ENCODE results near the gene TUBA3C. TPM values are rescaled to one million over a fixed set of nuclear protein-coding genes. Genes with fewer than 3 reads are reported as not detected.
A peak's percentile ranks its signal among the peaks of the same experiment; 100 is the strongest.
"Not testable (repeated sequence)": the region's sequence is repeated elsewhere in the genome, so short reads cannot be mapped to it uniquely, and the experiment has no call there.

The TUBA3C gene
- total RNA-seq, 1 donor from 2014 or later, result not detected

GRCh38 chr13:19178901-19179593 is 2.6 kb downstream of the TUBA3C start:
- no peak for TF ChIP-seq CTCF (IDR thresholded peaks at IDR 0.05)
- H3K9me3 ChIP-seq, result no peaks in the 10 kb centered on the region
- no peaks in the 10 kb centered on the region for H3K27me3 ChIP-seq
- intact Hi-C loops (cut with DNase I), result no loop called here
- H3K27ac ChIP-seq, result no peak overlapping the region
- ATAC-seq (no peak), DNase-seq (no peak)
- no peaks in the 10 kb centered on the region for H3K36me3 ChIP-seq
- H3K4me3 ChIP-seq, result no peak overlapping the region
- H3K4me1 ChIP-seq, result no peaks in the 10 kb centered on the region

- H3K4me3 ChIP-seq; H3K36me3 ChIP-seq; DNase-seq; intact Hi-C loops (cut with DNase I); H3K27me3 ChIP-seq; H3K9me3 ChIP-seq; H3K4me1 ChIP-seq; ATAC-seq; H3K27ac ChIP-seq: not testable (repeated sequence)
Measured at GRCh38 chr13:19176981-19177776, 4.4 kb downstream of the TUBA3C start.

GRCh38 chr13:19173752-19174151 is 7.9 kb downstream of the TUBA3C start:
- no peaks in the 10 kb centered on the region for H3K9me3 ChIP-seq
- intact Hi-C loops (cut with DNase I), result no loop called here

GRCh38 chr13:19172647-19173030 is 9.0 kb downstream of the TUBA3C start:
- no peak for DNase-seq
- intact Hi-C loops (cut with DNase I), result no loop called here
- Histone ChIP-seq H3K27ac (no peak overlapping the region), H3K4me1 (no peaks in the 10 kb centered on the region), H3K27me3 (no peaks in the 10 kb centered on the region), H3K36me3 (no peaks in the 10 kb centered on the region), H3K4me3 (no peak overlapping the region), H3K9me3 (no peaks in the 10 kb centered on the region)
- TF ChIP-seq CTCF (IDR thresholded peaks at IDR 0.05), result no peak
- ATAC-seq, result no peak

More at GRCh38 chr13:19173752-19174151, 7.9 kb downstream of the TUBA3C start:
- TF ChIP-seq CTCF (IDR thresholded peaks at IDR 0.05), result no peak
- Histone ChIP-seq H3K4me1 (no peaks in the 10 kb centered on the region), H3K4me3 (no peak overlapping the region), H3K36me3 (no peaks in the 10 kb centered on the region), H3K27me3 (no peaks in the 10 kb centered on the region), H3K27ac (no peak overlapping the region)
- DNase-seq (no peak), ATAC-seq (no peak)

GRCh38 chr13:19172007-19172646 is 9.5 kb downstream of the TUBA3C start:
- ATAC-seq, result peak; percentile 60
- DNase-seq, result no peak

More at GRCh38 chr13:19172007-19172646, 9.5 kb downstream of the TUBA3C start:
- Histone ChIP-seq H3K4me1 (no peaks in the 10 kb centered on the region), H3K27me3 (no peaks in the 10 kb centered on the region), H3K9me3 (no peaks in the 10 kb centered on the region), H3K27ac (no peak overlapping the region), H3K36me3 (no peaks in the 10 kb centered on the region), H3K4me3 (no peak overlapping the region)
- TF ChIP-seq CTCF (IDR thresholded peaks at IDR 0.05), result no peak
- intact Hi-C loops (cut with DNase I), result no loop called here

Data from upper lobe of right lung (tissue), 1 donor.